GM12878 (cell line): ENCODE data around the gene SETBP1.

Source experiments
- BRCA1 ChIP-seq: IDR thresholded peaks from 2 replicates; pipeline ENCODE4 v1.6.1; 2011; ENCODE audit warnings: low read depth, low read length, improper control_type of control experiment
- FOXM1 ChIP-seq: IDR thresholded peaks from 2 replicates; pipeline ENCODE4 v1.6.1; 2012; ENCODE audit warnings: low read depth, mild to moderate bottlenecking, inconsistent platforms, low read length, moderate library complexity
- GABPA ChIP-seq: IDR thresholded peaks from 2 replicates; pipeline ENCODE4 v1.6.1; 2014; ENCODE audit warnings: antibody characterized with exemption, low read depth, mild to moderate bottlenecking, inconsistent platforms
- JUND ChIP-seq: IDR thresholded peaks from 2 replicates; pipeline ENCODE4 v1.6.1; 2012; ENCODE audit warnings: low read depth, mild to moderate bottlenecking, low read length, improper control_type of control experiment, moderate library complexity
- NFXL1 ChIP-seq: fragments of 450-650 bp; IDR thresholded peaks from 2 replicates; pipeline ENCODE4 v1.6.1; 2017; ENCODE audit warnings: antibody characterized with exemption, mild to moderate bottlenecking, borderline replicate concordance
- POLR2A ChIP-seq: IDR thresholded peaks from 2 replicates; pipeline ENCODE4 v1.6.1; 2011; ENCODE audit warnings: low read depth, mild to moderate bottlenecking, low read length
- POLR2AphosphoS2 ChIP-seq: IDR thresholded peaks from 2 replicates; pipeline ENCODE4 v1.6.1; 2011; ENCODE audit warnings: low read depth, mild to moderate bottlenecking, low read length, improper control_type of control experiment, moderate library complexity
- POLR2AphosphoS5 ChIP-seq: IDR thresholded peaks from 2 replicates; pipeline ENCODE4 v1.6.1; 2011; ENCODE audit warnings: mild to moderate bottlenecking, low read length, inconsistent platforms
- RAD21 ChIP-seq: IDR thresholded peaks from 2 replicates; pipeline ENCODE4 v1.6.1; 2011; ENCODE audit warnings: mild to moderate bottlenecking, low read depth, low read length, moderate library complexity; ENCODE audit not compliant: insufficient read depth
- SIN3A ChIP-seq: IDR thresholded peaks from 2 replicates; pipeline ENCODE4 v1.6.1; 2012; ENCODE audit warnings: low read depth, low read length, improper control_type of control experiment
- SMC3 ChIP-seq: IDR thresholded peaks from 2 replicates; pipeline ENCODE4 v1.6.1; 2011; ENCODE audit warnings: low read length, improper control_type of control experiment, borderline replicate concordance
- TF ChIP-seq, protein P1 (sequence below), 3 experiments: IDR thresholded peaks in 2 of 3; conservative IDR thresholded peaks in 1 of 3; 2 replicates each; pipeline ENCODE4 v1.5.1; 2011; ENCODE audit warnings: low read depth in 3 of 3, low read length in 3 of 3, mild to moderate bottlenecking in 3 of 3, control low read depth in 2 of 3, moderate library complexity in 2 of 3, inconsistent platforms in 1 of 3, mixed read lengths in 1 of 3; ENCODE audit not compliant: control insufficient read depth in 2 of 3, insufficient read depth in 1 of 3; ENCODE audit errors: extremely low read depth in 1 of 3

DNA sequence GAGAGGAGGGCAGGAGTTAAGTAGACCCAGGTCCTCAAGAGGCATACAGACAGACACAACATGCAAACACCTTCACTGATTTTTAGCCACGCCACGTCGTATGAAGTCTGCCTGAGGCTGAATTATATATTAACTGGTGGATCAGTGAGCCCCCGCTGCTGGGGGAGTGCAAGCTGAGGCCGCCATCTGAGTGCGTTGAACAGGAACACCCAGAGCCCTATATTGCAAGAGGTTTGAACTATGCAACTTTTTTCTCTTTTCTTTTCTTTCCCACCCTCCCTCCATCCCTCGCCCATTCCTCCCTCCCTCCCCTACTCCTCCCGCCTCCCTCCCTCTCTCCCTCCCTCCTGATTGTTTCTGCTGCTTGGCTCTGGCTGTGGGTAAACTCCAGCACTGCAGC, 30.2 kb downstream of the SETBP1 start:
- no peak for TF ChIP-seq SIN3A
- TF ChIP-seq GABPA = no peak
- TF ChIP-seq FOXM1 = no peak
- no peak for TF ChIP-seq JUND
- TF ChIP-seq POLR2AphosphoS5 = no peak
- no peak for TF ChIP-seq NFXL1
- TF ChIP-seq, protein P1, sequence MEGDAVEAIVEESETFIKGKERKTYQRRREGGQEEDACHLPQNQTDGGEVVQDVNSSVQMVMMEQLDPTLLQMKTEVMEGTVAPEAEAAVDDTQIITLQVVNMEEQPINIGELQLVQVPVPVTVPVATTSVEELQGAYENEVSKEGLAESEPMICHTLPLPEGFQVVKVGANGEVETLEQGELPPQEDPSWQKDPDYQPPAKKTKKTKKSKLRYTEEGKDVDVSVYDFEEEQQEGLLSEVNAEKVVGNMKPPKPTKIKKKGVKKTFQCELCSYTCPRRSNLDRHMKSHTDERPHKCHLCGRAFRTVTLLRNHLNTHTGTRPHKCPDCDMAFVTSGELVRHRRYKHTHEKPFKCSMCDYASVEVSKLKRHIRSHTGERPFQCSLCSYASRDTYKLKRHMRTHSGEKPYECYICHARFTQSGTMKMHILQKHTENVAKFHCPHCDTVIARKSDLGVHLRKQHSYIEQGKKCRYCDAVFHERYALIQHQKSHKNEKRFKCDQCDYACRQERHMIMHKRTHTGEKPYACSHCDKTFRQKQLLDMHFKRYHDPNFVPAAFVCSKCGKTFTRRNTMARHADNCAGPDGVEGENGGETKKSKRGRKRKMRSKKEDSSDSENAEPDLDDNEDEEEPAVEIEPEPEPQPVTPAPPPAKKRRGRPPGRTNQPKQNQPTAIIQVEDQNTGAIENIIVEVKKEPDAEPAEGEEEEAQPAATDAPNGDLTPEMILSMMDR (IDR thresholded peaks at IDR 0.05 in 2 of 3, conservative IDR thresholded peaks at IDR 0.05 in 1 of 3; ENCODE audit: control insufficient read depth in 2 of 3, extremely low read depth in 1 of 3, insufficient read depth in 1 of 3, low read depth in 3 of 3, low read length in 3 of 3) = no peak
- no peak for TF ChIP-seq SMC3
- no peak for TF ChIP-seq POLR2AphosphoS2
- no peak for TF ChIP-seq POLR2A
- TF ChIP-seq BRCA1 = no peak
- no peak for TF ChIP-seq RAD21
